ENCODE data around the gene SKI. TPM values are rescaled to one million over a fixed set of nuclear protein-coding genes. Genes with fewer than 3 reads are reported as not detected.

The SKI gene
- total and polyA plus RNA-seq, 2 experiments from 2014 or later: 5.1 to 21.9 TPM

- no peak overlapping the region for H3K4me3 ChIP-seq
- peaks cover 100% of the 10 kb centered on the region for H4K20me1 ChIP-seq (ENCODE audit: insufficient read depth, poor library complexity, severe bottlenecking)
- peaks cover 100% of the 10 kb centered on the region for H3K79me2 ChIP-seq
- H3K4me2 ChIP-seq: no peak overlapping the region
- no peak for DNase-seq (ENCODE audit: low spot score)
- no peaks in the 10 kb centered on the region for H3K36me3 ChIP-seq (replicated peaks; ENCODE audit: insufficient read depth, low read depth)
- H3K27ac ChIP-seq: no peak overlapping the region
- TF ChIP-seq CTCF (IDR thresholded peaks at IDR 0.05; ENCODE audit: poor library complexity): no peak
- no peak for TF ChIP-seq EZH2 (IDR thresholded peaks at IDR 0.05; ENCODE audit: borderline replicate concordance)
- TF ChIP-seq EZH2phosphoT487 (IDR thresholded peaks at IDR 0.05; ENCODE audit: low read depth, severe bottlenecking, unreplicated experiment): no peak
- H2AFZ ChIP-seq: no peak overlapping the region
- peaks cover 11% of the 10 kb centered on the region for H3K4me1 ChIP-seq (ENCODE audit: insufficient read depth)
- no peaks in the 10 kb centered on the region for H3K27me3 ChIP-seq
- no peaks in the 10 kb centered on the region for H3K9me2 ChIP-seq (replicated peaks; ENCODE audit: insufficient read depth)
- WGBS (ENCODE audit: low lambda C conversion rate, missing lambda C conversion rate): 94% methylated on average over 18 of the region's 18 CpGs
- no peaks in the 10 kb centered on the region for H3K9me3 ChIP-seq (ENCODE audit: low read depth)
Measured at GRCh38 chr1:2296614-2297013, 68.5 kb downstream of the SKI start.

GRCh38 chr1:2297246-2298011, 69.3 kb downstream of the SKI start:
- Histone ChIP-seq H2AFZ (no peak overlapping the region), H3K4me2 (no peak overlapping the region), H3K9me3 (ENCODE audit: low read depth) (no peaks in the 10 kb centered on the region), H3K27me3 (no peaks in the 10 kb centered on the region), H3K4me1 (ENCODE audit: insufficient read depth) (peaks cover 14% of the 10 kb centered on the region), H3K79me2 (peaks cover 100% of the 10 kb centered on the region), H4K20me1 (ENCODE audit: insufficient read depth, poor library complexity, severe bottlenecking) (peaks cover 100% of the 10 kb centered on the region), H3K27ac (no peak overlapping the region), H3K9me2 (replicated peaks; ENCODE audit: insufficient read depth) (no peaks in the 10 kb centered on the region), H3K36me3 (replicated peaks; ENCODE audit: insufficient read depth, low read depth) (no peaks in the 10 kb centered on the region), H3K4me3 (no peak overlapping the region)
- 95% methylated on average over 33 of the region's 35 CpGs for WGBS (ENCODE audit: low lambda C conversion rate, missing lambda C conversion rate)
- TF ChIP-seq CTCF (IDR thresholded peaks at IDR 0.05; ENCODE audit: poor library complexity) (no peak), EZH2 (IDR thresholded peaks at IDR 0.05; ENCODE audit: borderline replicate concordance) (no peak), EZH2phosphoT487 (IDR thresholded peaks at IDR 0.05; ENCODE audit: low read depth, severe bottlenecking, unreplicated experiment) (no peak)
- no peak for DNase-seq (ENCODE audit: low spot score)

- Histone ChIP-seq H3K9me3 (ENCODE audit: low read depth) (no peaks in the 10 kb centered on the region), H2AFZ (no peak overlapping the region), H3K4me2 (no peak overlapping the region), H3K9me2 (replicated peaks; ENCODE audit: insufficient read depth) (no peaks in the 10 kb centered on the region), H3K27me3 (no peaks in the 10 kb centered on the region), H3K27ac (no peak overlapping the region), H3K4me1 (ENCODE audit: insufficient read depth) (peaks cover 14% of the 10 kb centered on the region), H3K4me3 (no peak overlapping the region), H3K79me2 (peaks cover 96% of the 10 kb centered on the region), H4K20me1 (ENCODE audit: insufficient read depth, poor library complexity, severe bottlenecking) (peaks cover 88% of the 10 kb centered on the region), H3K36me3 (replicated peaks; ENCODE audit: insufficient read depth, low read depth) (no peaks in the 10 kb centered on the region)
- 94% methylated on average over 12 of the region's 12 CpGs for WGBS (ENCODE audit: low lambda C conversion rate, missing lambda C conversion rate)
- no peak for TF ChIP-seq EZH2phosphoT487 (IDR thresholded peaks at IDR 0.05; ENCODE audit: low read depth, severe bottlenecking, unreplicated experiment)
- no peak for TF ChIP-seq EZH2 (IDR thresholded peaks at IDR 0.05; ENCODE audit: borderline replicate concordance)
- no peak for DNase-seq (ENCODE audit: low spot score)
Measured at GRCh38 chr1:2298685-2299084, 70.6 kb downstream of the SKI start.

GRCh38 chr1:2299131-2299627, 71.1 kb downstream of the SKI start:
- Histone ChIP-seq H4K20me1 (ENCODE audit: insufficient read depth, poor library complexity, severe bottlenecking) (peaks cover 83% of the 10 kb centered on the region), H3K4me1 (ENCODE audit: insufficient read depth) (peaks cover 14% of the 10 kb centered on the region), H3K9me3 (ENCODE audit: low read depth) (no peaks in the 10 kb centered on the region), H3K36me3 (replicated peaks; ENCODE audit: insufficient read depth, low read depth) (no peaks in the 10 kb centered on the region), H3K27me3 (no peaks in the 10 kb centered on the region), H3K27ac (no peak overlapping the region), H3K79me2 (peaks cover 92% of the 10 kb centered on the region), H3K4me2 (no peak overlapping the region), H3K9me2 (replicated peaks; ENCODE audit: insufficient read depth) (no peaks in the 10 kb centered on the region), H2AFZ (no peak overlapping the region), H3K4me3 (no peak overlapping the region)
- no peak for DNase-seq (ENCODE audit: low spot score)
- 80% methylated on average over 17 of the region's 24 CpGs for WGBS (ENCODE audit: low lambda C conversion rate, missing lambda C conversion rate)
- TF ChIP-seq EZH2 (IDR thresholded peaks at IDR 0.05; ENCODE audit: borderline replicate concordance): no peak
- no peak for TF ChIP-seq EZH2phosphoT487 (IDR thresholded peaks at IDR 0.05; ENCODE audit: low read depth, severe bottlenecking, unreplicated experiment)
- no peak for TF ChIP-seq CTCF (IDR thresholded peaks at IDR 0.05; ENCODE audit: poor library complexity)
